Measurements from ENCODE around the gene CCDC38. TPM values are rescaled to one million over a fixed set of nuclear protein-coding genes. Genes with fewer than 3 reads are reported as not detected.

CCDC38 gene
- total RNA-seq, 1 donor from 2014 or later: not detected

- H3K27me3 Mint-ChIP-seq (ENCODE audit: low read depth): no peaks in the 10 kb centered on the region
These were observed 57.4 kb downstream of the CCDC38 start for GRCh38 chr12:95884998-95885397.

GRCh38 chr12:95882873-95883272, 59.5 kb downstream of the CCDC38 start:
- TF ChIP-seq CTCF (conservative IDR thresholded peaks at IDR 0.05): no peak
- no peak overlapping the region for H3K4me3 Mint-ChIP-seq
- no peak for DNase-seq (ENCODE audit: low read depth, low spot score)
- H3K27ac Mint-ChIP-seq (ENCODE audit: unreplicated experiment): no peak overlapping the region
- peaks cover 5% of the 10 kb centered on the region for H3K4me1 Mint-ChIP-seq
- H3K36me3 Mint-ChIP-seq (ENCODE audit: low read depth): peaks cover 2% of the 10 kb centered on the region
- no peaks in the 10 kb centered on the region for H3K27me3 Mint-ChIP-seq (ENCODE audit: low read depth)
- no peaks in the 10 kb centered on the region for H3K9me3 Mint-ChIP-seq

More at GRCh38 chr12:95884998-95885397, 57.4 kb downstream of the CCDC38 start:
- H3K9me3 Mint-ChIP-seq: no peaks in the 10 kb centered on the region
- TF ChIP-seq CTCF (conservative IDR thresholded peaks at IDR 0.05): no peak
- peaks cover 5% of the 10 kb centered on the region for H3K4me1 Mint-ChIP-seq
- H3K36me3 Mint-ChIP-seq (ENCODE audit: low read depth): no peaks in the 10 kb centered on the region
- H3K27ac Mint-ChIP-seq (ENCODE audit: unreplicated experiment): no peak overlapping the region
- DNase-seq (ENCODE audit: low read depth, low spot score): no peak
- H3K4me3 Mint-ChIP-seq: no peak overlapping the region

GRCh38 chr12:95882080-95882479, 60.3 kb downstream of the CCDC38 start:
- no peaks in the 10 kb centered on the region for H3K9me3 Mint-ChIP-seq
- no peak overlapping the region for H3K27ac Mint-ChIP-seq (ENCODE audit: unreplicated experiment)
- peaks cover 5% of the 10 kb centered on the region for H3K4me1 Mint-ChIP-seq
- no peak for TF ChIP-seq CTCF (conservative IDR thresholded peaks at IDR 0.05)
- H3K27me3 Mint-ChIP-seq (ENCODE audit: low read depth): no peaks in the 10 kb centered on the region
- DNase-seq (ENCODE audit: low read depth, low spot score): no peak
- H3K4me3 Mint-ChIP-seq: no peak overlapping the region
- H3K36me3 Mint-ChIP-seq (ENCODE audit: low read depth): peaks cover 2% of the 10 kb centered on the region

- Mint-ChIP-seq H3K4me1 (peaks cover 5% of the 10 kb centered on the region), H3K36me3 (ENCODE audit: low read depth) (peaks cover 2% of the 10 kb centered on the region), H3K4me3 (no peak overlapping the region), H3K27me3 (ENCODE audit: low read depth) (no peaks in the 10 kb centered on the region), H3K27ac (ENCODE audit: unreplicated experiment) (no peak overlapping the region), H3K9me3 (no peaks in the 10 kb centered on the region)
- DNase-seq (ENCODE audit: low read depth, low spot score): no peak
- TF ChIP-seq CTCF (conservative IDR thresholded peaks at IDR 0.05): no peak
These were observed 61.0 kb downstream of the CCDC38 start for GRCh38 chr12:95881331-95881955.

- Mint-ChIP-seq H3K4me1 (peaks cover 5% of the 10 kb centered on the region), H3K4me3 (no peak overlapping the region), H3K36me3 (ENCODE audit: low read depth) (peaks cover 7% of the 10 kb centered on the region), H3K27me3 (ENCODE audit: low read depth) (no peaks in the 10 kb centered on the region), H3K27ac (ENCODE audit: unreplicated experiment) (no peak overlapping the region), H3K9me3 (peaks cover 2% of the 10 kb centered on the region)
- no peak for DNase-seq (ENCODE audit: low read depth, low spot score)
- TF ChIP-seq CTCF (conservative IDR thresholded peaks at IDR 0.05): no peak
These were observed 61.5 kb downstream of the CCDC38 start for GRCh38 chr12:95880895-95881294.

Data from neural crest cell (in vitro differentiated cells).